ENCODE data around the gene KLHL14.
"Not testable (repeated sequence)": the region's sequence is repeated elsewhere in the genome, so short reads cannot be mapped to it uniquely, and the experiment has no call there.

DNA sequence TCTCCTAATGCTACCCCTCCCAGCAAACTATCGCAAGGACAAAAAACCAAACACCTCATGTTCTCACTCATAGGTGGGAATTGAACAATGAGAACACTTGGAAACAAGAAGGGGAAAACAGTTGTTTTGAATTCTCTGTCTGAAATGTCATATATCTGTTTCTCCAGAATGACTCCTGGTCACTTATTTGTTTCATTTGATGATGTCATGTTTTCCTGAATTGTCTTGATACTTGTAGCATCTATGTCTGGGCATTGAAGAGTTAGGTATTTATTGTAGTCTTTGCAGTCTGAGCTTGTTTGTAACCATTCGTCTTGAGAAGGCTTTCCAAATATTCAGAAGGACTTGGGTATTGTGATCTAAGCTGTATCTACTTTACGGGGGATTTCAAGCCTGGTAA is 118.3 kb downstream of the KLHL14 start:
- not testable (repeated sequence) for TF ChIP-seq CTCF (IDR thresholded peaks at IDR 0.05); TCF7L2 (IDR thresholded peaks at IDR 0.05; ENCODE audit: low read depth, low read length); POLR2AphosphoS5 (IDR thresholded peaks at IDR 0.05; ENCODE audit: low read depth, low read length); SIN3A (IDR thresholded peaks at IDR 0.05; ENCODE audit: borderline replicate concordance, insufficient read depth, low read depth, low read length)
- TF ChIP-seq, protein P1, sequence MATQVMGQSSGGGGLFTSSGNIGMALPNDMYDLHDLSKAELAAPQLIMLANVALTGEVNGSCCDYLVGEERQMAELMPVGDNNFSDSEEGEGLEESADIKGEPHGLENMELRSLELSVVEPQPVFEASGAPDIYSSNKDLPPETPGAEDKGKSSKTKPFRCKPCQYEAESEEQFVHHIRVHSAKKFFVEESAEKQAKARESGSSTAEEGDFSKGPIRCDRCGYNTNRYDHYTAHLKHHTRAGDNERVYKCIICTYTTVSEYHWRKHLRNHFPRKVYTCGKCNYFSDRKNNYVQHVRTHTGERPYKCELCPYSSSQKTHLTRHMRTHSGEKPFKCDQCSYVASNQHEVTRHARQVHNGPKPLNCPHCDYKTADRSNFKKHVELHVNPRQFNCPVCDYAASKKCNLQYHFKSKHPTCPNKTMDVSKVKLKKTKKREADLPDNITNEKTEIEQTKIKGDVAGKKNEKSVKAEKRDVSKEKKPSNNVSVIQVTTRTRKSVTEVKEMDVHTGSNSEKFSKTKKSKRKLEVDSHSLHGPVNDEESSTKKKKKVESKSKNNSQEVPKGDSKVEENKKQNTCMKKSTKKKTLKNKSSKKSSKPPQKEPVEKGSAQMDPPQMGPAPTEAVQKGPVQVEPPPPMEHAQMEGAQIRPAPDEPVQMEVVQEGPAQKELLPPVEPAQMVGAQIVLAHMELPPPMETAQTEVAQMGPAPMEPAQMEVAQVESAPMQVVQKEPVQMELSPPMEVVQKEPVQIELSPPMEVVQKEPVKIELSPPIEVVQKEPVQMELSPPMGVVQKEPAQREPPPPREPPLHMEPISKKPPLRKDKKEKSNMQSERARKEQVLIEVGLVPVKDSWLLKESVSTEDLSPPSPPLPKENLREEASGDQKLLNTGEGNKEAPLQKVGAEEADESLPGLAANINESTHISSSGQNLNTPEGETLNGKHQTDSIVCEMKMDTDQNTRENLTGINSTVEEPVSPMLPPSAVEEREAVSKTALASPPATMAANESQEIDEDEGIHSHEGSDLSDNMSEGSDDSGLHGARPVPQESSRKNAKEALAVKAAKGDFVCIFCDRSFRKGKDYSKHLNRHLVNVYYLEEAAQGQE (IDR thresholded peaks at IDR 0.05; ENCODE audit: insufficient read depth in 1 of 2, low read depth in 2 of 2, low read length in 1 of 2): not testable (repeated sequence)
